ENCODE results near the gene CCDC7.

- TF ChIP-seq POLR2A (IDR thresholded peaks at IDR 0.05; ENCODE audit: low read length) = no peak
- no peak for TF ChIP-seq GATA1 (IDR thresholded peaks at IDR 0.05; ENCODE audit: low read depth, low read length)
Measured at GRCh38 chr10:32790483-32790882, 344.5 kb downstream of the CCDC7 start.
